GM18873 (cell line): Measurements from ENCODE around the gene ADCY9.
"Not testable (repeated sequence)": the region's sequence is repeated elsewhere in the genome, so short reads cannot be mapped to it uniquely, and the experiment has no call there.

Experiments used
- ATAC-seq: cut with Tn5 transposase; IDR thresholded peaks from one replicate; pipeline ENCODE4 v1.9.1; 2021; ENCODE audit warnings: mild to moderate bottlenecking, moderate library complexity, moderate number of reproducible peaks; ENCODE audit not compliant: unreplicated experiment, low FRiP score

ADCY9 gene

GRCh38 chr16:3937066-3937875, 179.0 kb downstream of the ADCY9 start:
- ATAC-seq = no peak

- ATAC-seq = no peak
These were observed 180.3 kb downstream of the ADCY9 start for GRCh38 chr16:3935921-3936320.

GRCh38 chr16:3934491-3935181, 181.6 kb downstream of the ADCY9 start:
- no peak for ATAC-seq

- not testable (repeated sequence) for ATAC-seq
These were observed 189.1 kb downstream of the ADCY9 start for GRCh38 chr16:3927147-3927546.

GRCh38 chr16:3924763-3925162, 191.5 kb downstream of the ADCY9 start:
- no peak for ATAC-seq

- no peak for ATAC-seq
These were observed 194.0 kb downstream of the ADCY9 start for GRCh38 chr16:3922241-3922640.

GRCh38 chr16:3920206-3920605, 196.0 kb downstream of the ADCY9 start:
- ATAC-seq = no peak

GRCh38 chr16:3919413-3919812, 196.8 kb downstream of the ADCY9 start:
- no peak for ATAC-seq

GRCh38 chr16:3915426-3916260, 200.6 kb downstream of the ADCY9 start:
- no peak for ATAC-seq

- no peak for ATAC-seq
These were observed 203.3 kb downstream of the ADCY9 start for GRCh38 chr16:3912897-3913296.
